Activated T-cell treated with anti-CD3 and anti-CD28 coated beads, Interleukin-2, amount 50 U/mL, for 72 hours (primary cell): ENCODE measurements around the gene SCGB1D4. TPM values are rescaled to one million over a fixed set of nuclear protein-coding genes. Genes with fewer than 3 reads are reported as not detected.

ENCODE experiments used
- ATAC-seq, 2 donors: fragments of 150-1000 bp; cut with Tn5 transposase; replicated peaks in 1 of 2; 2 replicates each; pipeline ENCODE4 v1.10.0; 2021; ENCODE audit warnings: moderate library complexity in 2 of 2, mild to moderate bottlenecking in 1 of 2
- DNase-seq, 2 donors: peaks; one replicate each; pipeline ENCODE4 v3.0.0; 2021 to 2022; ENCODE audit warnings: mixed read lengths in 1 of 2
- H3K27ac Mint-ChIP-seq: one replicate; pipeline ENCODE4 v1.8.0; 2022; ENCODE audit warnings: mild to moderate bottlenecking, moderate library complexity, mixed read lengths
- H3K27me3 Mint-ChIP-seq: one replicate; pipeline ENCODE4 v1.8.0; 2022; ENCODE audit warnings: low read depth, mixed read lengths
- H3K36me3 Mint-ChIP-seq, 2 donors: one replicate each; pipeline ENCODE4 v1.8.0; 2022; ENCODE audit warnings: mixed read lengths in 2 of 2, mild to moderate bottlenecking in 1 of 2; ENCODE audit not compliant: insufficient read depth in 2 of 2
- H3K4me1 Mint-ChIP-seq: one replicate; pipeline ENCODE4 v1.8.0; 2022; ENCODE audit warnings: low read depth, mixed read lengths
- H3K4me3 Mint-ChIP-seq, 2 donors: one replicate each; pipeline ENCODE4 v1.8.0; 2022; ENCODE audit warnings: mild to moderate bottlenecking in 2 of 2, mixed read lengths in 2 of 2, moderate library complexity in 2 of 2
- H3K9me3 Mint-ChIP-seq, 2 donors: one replicate each; pipeline ENCODE4 v1.8.0; 2022; ENCODE audit warnings: mixed read lengths in 2 of 2
- total RNA-seq, 2 donors: library from RNA; stranded (reverse); gene quantifications; one replicate each; pipeline ENCODE4 v1.2.3, GENCODE V29; 2022

SCGB1D4 gene
- total RNA-seq, 2 donors from 2014 or later: not detected

- Mint-ChIP-seq H3K9me3 (peaks cover 0 to 2% of the 10 kb centered on the region in 2 donors), H3K4me3 (peak overlapping the region in 1 of 2 donors; percentile 35), H3K4me1 (peaks cover 38% of the 10 kb centered on the region), H3K27ac (no peak overlapping the region), H3K27me3 (peaks cover 19% of the 10 kb centered on the region), H3K36me3 (peaks cover 0 to 2% of the 10 kb centered on the region in 2 donors)
- DNase-seq: no peak
- ATAC-seq: peak; percentile 30 to 34
Measured at GRCh38 chr11:62267050-62267449, 31.8 kb downstream of the SCGB1D4 start.

GRCh38 chr11:62266558-62266957 lies 32.3 kb downstream of the SCGB1D4 start:
- Mint-ChIP-seq H3K4me3 (peak overlapping the region; percentile 35 to 48), H3K27ac (peak overlapping the region; percentile 10), H3K27me3 (peaks cover 19% of the 10 kb centered on the region), H3K36me3 (peaks cover 0 to 2% of the 10 kb centered on the region in 2 donors), H3K4me1 (peaks cover 38% of the 10 kb centered on the region), H3K9me3 (peaks cover 0 to 2% of the 10 kb centered on the region in 2 donors)
- DNase-seq: peak; percentile 18 to 36
- peak; percentile 90 to 91 for ATAC-seq

- no peak for DNase-seq
- Mint-ChIP-seq H3K36me3 (peaks cover 0 to 2% of the 10 kb centered on the region in 2 donors), H3K4me3 (peak overlapping the region in 1 of 2 donors; percentile 7), H3K27me3 (peaks cover 28% of the 10 kb centered on the region), H3K27ac (no peak overlapping the region), H3K4me1 (peaks cover 38% of the 10 kb centered on the region), H3K9me3 (peaks cover 0 to 2% of the 10 kb centered on the region in 2 donors)
- ATAC-seq: no peak
Measured at GRCh38 chr11:62264004-62264403, 34.9 kb downstream of the SCGB1D4 start.

- H3K27ac Mint-ChIP-seq: no peak overlapping the region
- peaks cover 47% of the 10 kb centered on the region for H3K27me3 Mint-ChIP-seq
- DNase-seq (no peak), ATAC-seq (no peak)
- H3K4me3 Mint-ChIP-seq: no peak overlapping the region
- peaks cover 10% of the 10 kb centered on the region for H3K4me1 Mint-ChIP-seq
- peaks cover 0 to 2% of the 10 kb centered on the region in 2 donors for H3K36me3 Mint-ChIP-seq
- peaks cover 0 to 2% of the 10 kb centered on the region in 2 donors for H3K9me3 Mint-ChIP-seq
Measured at GRCh38 chr11:62260261-62260953, 38.5 kb downstream of the SCGB1D4 start.

- Mint-ChIP-seq H3K27me3 (peaks cover 36% of the 10 kb centered on the region), H3K27ac (no peak overlapping the region), H3K9me3 (peaks cover 5 to 6% of the 10 kb centered on the region in 2 donors), H3K36me3 (peaks cover 2 to 6% of the 10 kb centered on the region in 2 donors), H3K4me1 (no peaks in the 10 kb centered on the region), H3K4me3 (no peak overlapping the region)
- DNase-seq (no peak), ATAC-seq (no peak)
Measured at GRCh38 chr11:62256281-62256680, 42.6 kb downstream of the SCGB1D4 start.

- H3K9me3 Mint-ChIP-seq: peaks cover 19% of the 10 kb centered on the region in 2 donors
- DNase-seq (no peak), ATAC-seq (no peak)
- H3K27me3 Mint-ChIP-seq: peaks cover 33% of the 10 kb centered on the region
- peaks cover 15 to 16% of the 10 kb centered on the region in 2 donors for H3K36me3 Mint-ChIP-seq
- no peak overlapping the region for H3K27ac Mint-ChIP-seq
- H3K4me3 Mint-ChIP-seq: no peak overlapping the region
- no peaks in the 10 kb centered on the region for H3K4me1 Mint-ChIP-seq
Measured at GRCh38 chr11:62253999-62254542, 44.8 kb downstream of the SCGB1D4 start.

GRCh38 chr11:62251698-62252097 lies 47.2 kb downstream of the SCGB1D4 start:
- Mint-ChIP-seq H3K4me1 (no peaks in the 10 kb centered on the region), H3K4me3 (no peak overlapping the region), H3K27ac (no peak overlapping the region), H3K36me3 (peaks cover 15 to 16% of the 10 kb centered on the region in 2 donors), H3K9me3 (peaks cover 19% of the 10 kb centered on the region in 2 donors), H3K27me3 (peaks cover 26% of the 10 kb centered on the region)
- ATAC-seq (no peak), DNase-seq (no peak)

Other genes starting within 250 kb of the SCGB1D4 start
- 100 to 1,000 TPM; 129 to 161 TPM for gene INCENP, start 175.1 kb downstream of the SCGB1D4 start, total RNA-seq
- gene SCGB1D1, start 108.9 kb downstream of the SCGB1D4 start, total RNA-seq: not detected
- gene SCGB2A1, start 90.4 kb downstream of the SCGB1D4 start, total RNA-seq: not detected
- not detected for gene SCGB1D2, start 56.8 kb downstream of the SCGB1D4 start, total RNA-seq
- not detected for gene SCGB2A2, start 28.9 kb downstream of the SCGB1D4 start, total RNA-seq
- 1 to 10 TPM; 5.1 to 8.8 TPM for gene ASRGL1, start 38.4 kb upstream of the SCGB1D4 start, total RNA-seq
- not detected for gene SCGB1A1, start 120.0 kb upstream of the SCGB1D4 start, total RNA-seq
- 100 to 1,000 TPM in 1 of 2 donors, 10 to 100 TPM in 1; 80.3 to 131 TPM for gene AHNAK, start 247.7 kb upstream of the SCGB1D4 start, total RNA-seq